Measurements from ENCODE around the gene GAGE12J.
"Not testable (repeated sequence)": the region's sequence is repeated elsewhere in the genome, so short reads cannot be mapped to it uniquely, and the experiment has no call there.

The GAGE12J gene

DNA sequence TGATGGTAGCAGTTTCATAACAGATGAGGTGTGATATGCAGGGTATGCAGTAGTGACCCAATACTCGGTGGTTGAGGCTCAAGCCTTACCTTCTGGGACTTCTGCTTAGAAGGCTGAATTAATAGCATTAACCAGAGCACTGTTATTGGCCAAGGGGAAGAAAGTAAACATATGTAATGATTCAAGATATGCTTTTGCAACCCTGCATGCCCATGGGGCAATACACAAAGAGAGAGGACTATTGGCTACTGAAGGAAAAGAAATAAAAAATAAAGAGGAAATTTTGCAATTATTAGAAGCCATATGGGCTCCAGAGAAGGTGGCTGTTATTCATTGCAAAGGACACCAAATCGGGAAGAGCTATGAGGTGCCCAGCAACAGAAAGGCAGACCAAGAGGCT is 9.7 kb upstream of the GAGE12J start:
- no peak for DNase-seq

DNA sequence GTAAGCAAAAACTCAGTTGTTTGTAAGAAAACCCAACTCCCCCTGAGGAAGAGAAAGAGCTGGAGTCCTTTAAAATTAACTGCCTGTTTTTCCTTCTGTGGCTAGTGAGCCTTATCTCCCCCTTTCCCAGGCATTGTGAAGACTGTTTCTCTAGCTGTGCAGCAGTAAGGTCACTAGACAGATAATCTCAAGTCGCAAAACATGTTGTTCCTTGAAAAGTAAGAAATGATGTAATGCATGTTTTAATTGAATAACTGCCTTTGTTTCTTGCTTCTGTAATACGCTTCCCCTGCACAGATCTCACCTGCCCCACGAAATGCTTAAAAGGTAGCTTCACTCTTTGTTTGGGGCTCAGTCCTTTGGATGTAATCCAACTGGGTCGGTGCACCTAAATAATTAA is 5.8 kb upstream of the GAGE12J start:
- no peak for DNase-seq

- not testable (repeated sequence) for DNase-seq
Measured at GRCh38 chrX:49322266-49322665, 429 bp downstream of the GAGE12J start.

GRCh38 chrX:49323735-49324134 is 1.9 kb downstream of the GAGE12J start:
- DNase-seq, result not testable (repeated sequence)

DNA sequence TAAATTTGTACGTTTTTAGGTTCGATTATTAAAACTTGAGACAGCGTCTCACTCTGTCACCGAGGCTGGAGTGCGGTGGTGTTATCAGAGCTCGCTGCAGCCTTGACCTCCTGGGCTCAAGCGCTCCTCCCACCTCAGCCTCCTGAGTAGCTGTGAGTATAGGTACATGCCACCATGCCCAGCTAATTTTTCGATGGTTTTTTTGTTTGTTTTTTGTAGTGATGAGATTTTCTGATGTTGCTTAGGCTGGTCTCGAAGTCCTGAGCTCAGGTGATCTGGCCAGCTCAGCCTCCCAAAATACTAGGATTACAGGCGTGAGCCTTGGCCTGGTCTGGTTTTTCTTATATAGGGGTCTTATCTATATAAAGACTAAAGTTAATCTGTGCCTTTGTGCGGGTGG is 8.6 kb downstream of the GAGE12J start:
- not testable (repeated sequence) for DNase-seq

- not testable (repeated sequence) for DNase-seq
Measured at GRCh38 chrX:49331282-49331681, 9.4 kb downstream of the GAGE12J start, which contains the start of gene GAGE13. Gene GAGE13, plus strand, starts transcription at chrX:49331582. Its CDS starts 1,156 bp downstream, at chrX:49332738.

DNA sequence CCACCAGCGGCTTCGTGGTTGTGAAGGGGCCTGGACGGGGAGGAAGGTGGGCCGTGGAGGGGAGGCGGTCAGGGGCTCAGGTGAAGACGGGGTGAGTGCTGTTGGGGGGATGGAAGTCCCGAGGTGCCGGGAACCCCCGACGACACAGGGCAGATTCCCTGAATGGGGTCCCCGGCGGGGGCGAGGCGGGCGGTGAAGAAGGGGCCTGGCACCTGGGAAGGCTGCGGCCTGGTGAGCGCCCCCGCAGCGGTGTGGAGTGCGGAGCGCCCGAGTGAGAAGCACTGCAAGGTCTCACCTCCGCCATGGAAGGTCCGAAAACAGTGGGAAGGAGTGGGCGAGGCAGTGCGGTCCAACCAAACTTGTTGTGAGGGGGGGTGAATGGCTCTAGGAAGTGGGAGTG is 10.0 kb downstream of the GAGE12J start:
- not testable (repeated sequence) for DNase-seq

DNA sequence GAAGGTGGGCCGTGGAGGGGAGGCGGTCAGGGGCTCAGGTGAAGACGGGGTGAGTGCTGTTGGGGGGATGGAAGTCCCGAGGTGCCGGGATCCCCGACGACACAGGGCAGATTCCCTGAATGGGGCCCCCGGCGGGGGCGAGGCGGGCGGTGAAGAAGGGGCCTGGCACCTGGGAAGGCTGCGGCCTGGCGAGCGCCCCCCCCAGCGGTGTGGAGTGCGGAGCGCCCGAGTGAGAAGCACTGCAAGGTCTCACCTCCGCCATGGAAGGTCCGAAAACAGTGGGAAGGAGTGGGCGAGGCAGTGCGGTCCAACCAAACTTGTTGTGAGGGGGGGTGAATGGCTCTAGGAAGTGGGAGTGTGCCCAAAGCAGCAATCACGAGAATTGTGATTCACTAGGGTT is 19.6 kb downstream of the GAGE12J start:
- not testable (repeated sequence) for DNase-seq

GRCh38 chrX:49344496-49345175 is 22.8 kb downstream of the GAGE12J start:
- not testable (repeated sequence) for DNase-seq

DNA sequence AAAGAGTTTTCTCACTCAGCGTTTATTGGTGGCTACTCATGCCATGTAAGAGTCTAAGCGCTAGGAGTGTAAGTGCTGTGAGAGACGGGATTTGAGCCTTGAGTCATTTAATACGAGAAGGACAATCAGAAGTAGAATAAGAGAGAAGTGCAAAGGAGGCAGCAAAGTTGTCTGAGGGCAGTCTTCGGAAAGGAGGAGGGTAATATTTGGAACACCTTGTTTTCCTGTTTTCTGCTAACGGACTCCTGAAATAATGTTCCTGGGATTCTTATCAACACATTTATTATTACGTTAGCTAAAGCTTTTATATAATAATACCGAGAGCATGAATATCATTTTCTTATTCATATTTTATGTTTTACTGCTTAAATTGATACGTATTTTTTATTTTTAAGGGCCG is 23.6 kb downstream of the GAGE12J start:
- not testable (repeated sequence) for DNase-seq

- DNase-seq, result not testable (repeated sequence)
Measured at GRCh38 chrX:49346150-49346549, 24.3 kb downstream of the GAGE12J start.

All from NCI-H345 (cell line).